ENCODE measurements around the gene TMEM218. TPM values are rescaled to one million over a fixed set of nuclear protein-coding genes. Genes with fewer than 3 reads are reported as not detected.
A peak's percentile ranks its signal among the peaks of the same experiment; 100 is the strongest.
"Not testable (repeated sequence)": the region's sequence is repeated elsewhere in the genome, so short reads cannot be mapped to it uniquely, and the experiment has no call there.

The TMEM218 gene
- total RNA-seq, 1 donor from 2014 or later: 26.6 TPM

- not testable (repeated sequence) for DNase-seq
Observed at GRCh38 chr11:125090151-125090550, 21.3 kb downstream of the TMEM218 start.

- DNase-seq: not testable (repeated sequence)
Observed at GRCh38 chr11:125089481-125089880, 21.9 kb downstream of the TMEM218 start.

- no peak for DNase-seq
Observed at GRCh38 chr11:125088576-125089455, 22.6 kb downstream of the TMEM218 start.

GRCh38 chr11:125088123-125088522 lies 23.3 kb downstream of the TMEM218 start:
- no peak for DNase-seq

- no peak for DNase-seq
Observed at GRCh38 chr11:125086633-125087296, 24.7 kb downstream of the TMEM218 start.

- DNase-seq: no peak
Observed at GRCh38 chr11:125085301-125086081, 25.9 kb downstream of the TMEM218 start.

GRCh38 chr11:125084761-125085231 lies 26.6 kb downstream of the TMEM218 start:
- no peak for DNase-seq

GRCh38 chr11:125084057-125084416 lies 27.4 kb downstream of the TMEM218 start:
- DNase-seq: no peak

GRCh38 chr11:125083312-125084056 lies 27.9 kb downstream of the TMEM218 start:
- DNase-seq: no peak

GRCh38 chr11:125082611-125083311 lies 28.7 kb downstream of the TMEM218 start:
- peak; percentile 10 for DNase-seq

GRCh38 chr11:125082040-125082439 lies 29.4 kb downstream of the TMEM218 start:
- no peak for DNase-seq

GRCh38 chr11:125081098-125081798 lies 30.2 kb downstream of the TMEM218 start:
- DNase-seq: no peak

- DNase-seq: no peak
Observed at GRCh38 chr11:125080531-125080911, 30.9 kb downstream of the TMEM218 start.

GRCh38 chr11:125079878-125080530 lies 31.4 kb downstream of the TMEM218 start:
- DNase-seq: no peak

- DNase-seq: no peak
Observed at GRCh38 chr11:125079151-125079877, 32.1 kb downstream of the TMEM218 start.

GRCh38 chr11:125078516-125079140 lies 32.8 kb downstream of the TMEM218 start:
- DNase-seq: no peak

- DNase-seq: no peak
Observed at GRCh38 chr11:125078016-125078415, 33.4 kb downstream of the TMEM218 start.

GRCh38 chr11:125076378-125076945 lies 35.0 kb downstream of the TMEM218 start:
- no peak for DNase-seq
